Activated CD8-positive, alpha-beta memory T cell treated with anti-CD3 and anti-CD28 coated beads, Interleukin-2, amount 50 U/mL, for 4 hours (primary cell): Measurements from ENCODE around the gene ULK1.
A peak's percentile ranks its signal among the peaks of the same experiment; 100 is the strongest.
"Not testable (repeated sequence)": the region's sequence is repeated elsewhere in the genome, so short reads cannot be mapped to it uniquely, and the experiment has no call there.

Source experiments
- DNase-seq: peaks from one replicate; pipeline ENCODE4 v3.0.0-alpha.2; 2020

Gene ULK1

GRCh38 chr12:131947482-131948027 is 53.1 kb downstream of the ULK1 start:
- no peak for DNase-seq

DNA sequence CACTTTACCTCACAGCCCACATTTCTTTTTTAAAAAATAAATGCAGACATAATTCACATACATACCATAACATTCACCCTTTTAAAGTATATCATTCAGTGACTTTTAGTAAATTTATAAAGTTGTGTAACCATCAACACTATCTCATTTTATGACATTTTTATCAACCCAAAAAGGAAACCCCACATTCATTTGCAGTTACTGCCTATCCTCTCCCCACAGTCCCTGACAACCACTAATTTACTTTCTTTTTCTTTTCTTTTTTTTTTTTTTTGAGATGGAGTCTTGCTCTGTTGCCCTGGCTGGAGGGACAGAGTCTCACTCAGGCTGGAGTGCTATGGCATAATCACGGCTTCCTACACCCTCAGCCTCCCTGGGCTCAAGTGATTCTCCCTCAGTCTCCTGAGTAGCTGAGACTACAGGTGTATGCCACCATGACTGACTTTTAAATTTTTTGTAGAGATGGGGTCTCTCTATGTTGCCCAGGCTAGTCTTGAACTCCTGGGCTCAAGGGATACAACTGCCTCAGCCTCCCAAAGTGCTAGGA is 53.8 kb downstream of the ULK1 start:
- DNase-seq, result no peak

- DNase-seq, result not testable (repeated sequence)
Measured at GRCh38 chr12:131948713-131949430, 54.5 kb downstream of the ULK1 start.

- DNase-seq, result peak; percentile 98
Measured at GRCh38 chr12:131949431-131950181, 55.2 kb downstream of the ULK1 start, which contains the start of gene EP400. EP400 (plus strand) TSS chr12:131949942; CDS start chr12:131960620, 10,678 bp downstream.

- DNase-seq, result peak; percentile 52
Measured at GRCh38 chr12:131950182-131950913, 55.9 kb downstream of the ULK1 start.

DNA sequence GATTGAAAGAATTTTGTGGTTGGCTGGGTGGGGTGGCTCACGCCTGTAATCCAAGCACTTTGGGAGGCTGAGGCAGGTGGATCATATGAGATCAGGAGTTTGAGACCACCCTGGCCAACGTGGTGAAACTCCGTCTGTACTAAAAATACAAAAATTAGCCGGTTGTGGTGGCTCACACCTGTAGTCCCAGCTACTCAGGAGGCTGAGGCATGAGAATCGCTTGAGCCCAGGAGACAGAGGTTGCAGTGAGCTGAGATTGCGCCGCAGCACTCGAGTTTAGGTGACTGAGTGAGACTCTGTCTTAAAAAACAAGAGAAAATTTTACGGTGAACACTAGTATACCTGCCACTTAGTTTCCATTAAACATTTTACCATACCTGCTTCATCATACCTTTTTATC is 59.4 kb downstream of the ULK1 start:
- DNase-seq, result not testable (repeated sequence)

GRCh38 chr12:131954460-131954859 is 60.0 kb downstream of the ULK1 start:
- DNase-seq, result not testable (repeated sequence)

DNA sequence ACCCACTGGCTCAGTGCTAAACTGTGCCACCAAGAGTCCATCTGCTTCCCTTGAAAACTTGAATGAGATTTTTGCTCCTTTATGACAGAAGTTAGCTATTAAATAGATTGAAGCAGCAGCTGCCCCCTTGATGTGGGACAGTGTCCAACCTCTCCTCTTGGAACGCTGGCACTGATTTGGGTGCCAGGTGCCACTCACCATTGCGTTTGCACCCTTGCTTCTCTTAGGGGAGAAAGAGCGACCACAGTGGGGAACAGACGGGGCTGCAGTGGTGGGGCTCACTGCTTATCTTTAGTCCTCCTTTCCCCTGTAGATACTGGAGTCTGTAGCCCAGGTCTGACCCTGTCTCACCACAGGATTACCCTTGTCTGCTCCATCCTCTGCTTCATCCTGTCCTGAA is 64.7 kb downstream of the ULK1 start:
- DNase-seq, result no peak

- no peak for DNase-seq
Measured at GRCh38 chr12:131959641-131960589, 65.5 kb downstream of the ULK1 start.

GRCh38 chr12:131960590-131961325 is 66.3 kb downstream of the ULK1 start:
- DNase-seq, result not testable (repeated sequence)

- not testable (repeated sequence) for DNase-seq
Measured at GRCh38 chr12:131961328-131961727, 66.9 kb downstream of the ULK1 start.

DNA sequence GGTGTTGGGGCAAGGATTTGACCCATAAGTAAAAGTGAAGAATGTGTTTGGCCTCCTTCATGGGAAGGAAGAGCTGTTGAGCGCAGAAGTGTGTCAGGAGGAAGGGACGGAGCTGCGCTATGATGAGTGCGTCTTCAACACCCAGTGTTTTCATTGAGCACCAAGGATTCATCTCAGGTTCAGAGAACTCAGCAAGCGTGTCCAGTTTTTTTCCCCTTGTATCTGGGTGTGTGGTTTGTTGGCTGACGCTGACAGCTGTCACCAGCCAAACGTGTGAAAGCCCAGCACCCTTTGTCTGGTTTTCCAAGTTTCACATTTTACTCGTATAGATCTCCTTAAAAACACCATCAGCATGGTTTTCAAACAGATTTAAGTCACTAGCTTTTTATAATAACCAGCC is 67.6 kb downstream of the ULK1 start:
- no peak for DNase-seq

DNA sequence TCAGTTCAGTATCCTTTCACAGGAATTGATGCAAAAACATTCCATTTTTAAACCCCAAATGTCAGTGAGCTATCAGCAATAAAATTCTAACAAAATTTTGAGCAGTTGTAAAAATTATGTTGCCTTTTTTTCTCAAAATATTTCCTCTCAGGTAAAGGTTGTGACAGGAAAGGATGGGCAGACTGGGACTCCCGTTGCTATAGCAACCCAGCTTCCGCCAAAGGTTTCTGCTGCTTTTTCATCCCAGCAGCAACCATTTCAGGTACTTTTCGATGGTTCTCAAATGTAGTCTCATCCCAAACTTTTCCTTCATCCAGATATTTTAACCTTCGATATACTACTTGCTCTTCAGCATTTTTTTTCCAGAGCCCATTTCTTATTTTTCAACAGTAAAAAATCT is 69.0 kb downstream of the ULK1 start:
- DNase-seq, result no peak

GRCh38 chr12:131965073-131965472 is 70.7 kb downstream of the ULK1 start:
- DNase-seq, result no peak

GRCh38 chr12:131971226-131971625 is 76.8 kb downstream of the ULK1 start:
- DNase-seq, result no peak
